Neural cell (in vitro differentiated cells): ENCODE results near the gene PRKD1. TPM values are rescaled to one million over a fixed set of nuclear protein-coding genes. Genes with fewer than 3 reads are reported as not detected.

ENCODE experiments used
- H2AFZ ChIP-seq: fragments of 200-600, 300-800 bp; sonication (generic), shearing (Covaris generic); 2 replicates; pipeline ENCODE4 v1.6.0; 2014; ENCODE audit warnings: low read depth, mild to moderate bottlenecking, antibody characterized with exemption, low read length, moderate library complexity
- H3F3A ChIP-seq: fragments of 200-600 bp; shearing (Covaris generic); 2 replicates; pipeline ENCODE4 v1.6.1; 2016; ENCODE audit warnings: mild to moderate bottlenecking, moderate library complexity, mixed read lengths, antibody characterized with exemption, low read length; ENCODE audit not compliant: insufficient read depth, poor library complexity, severe bottlenecking
- H3K27ac ChIP-seq: fragments of 200-600, 300-800 bp; sonication (generic), shearing (Covaris generic); 2 replicates; pipeline ENCODE4 v1.5.1; 2014; ENCODE audit warnings: mild to moderate bottlenecking, low read length, moderate library complexity
- H3K27me3 ChIP-seq: fragments of 300-800, 200-600 bp; sonication (generic), shearing (Covaris generic); 2 replicates; pipeline ENCODE4 v1.6.0; 2014; ENCODE audit warnings: mild to moderate bottlenecking, low read depth, low read length, moderate library complexity; ENCODE audit not compliant: insufficient read depth
- H3K36me3 ChIP-seq: fragments of 300-800, 200-600 bp; sonication (generic), shearing (Covaris generic); 2 replicates; pipeline ENCODE4 v1.5.1; 2014; ENCODE audit warnings: mild to moderate bottlenecking, antibody characterized with exemption, low read length, moderate library complexity; ENCODE audit not compliant: insufficient read depth
- H3K4me2 ChIP-seq: fragments of 300-800, 200-600 bp; sonication (generic), shearing (Covaris generic); 2 replicates; pipeline ENCODE4 v1.6.0; 2014; ENCODE audit warnings: mild to moderate bottlenecking, low read length
- H3K4me3 ChIP-seq: fragments of 300-800, 200-600 bp; sonication (generic), shearing (Covaris generic); 2 replicates; pipeline ENCODE4 v1.5.1; 2014; ENCODE audit warnings: mild to moderate bottlenecking, low read length, moderate library complexity
- H3K79me2 ChIP-seq: fragments of 200-600 bp; shearing (Covaris generic); replicated peaks from 2 replicates; pipeline ENCODE4 v1.6.0; 2014; ENCODE audit warnings: mild to moderate bottlenecking, low read length, moderate library complexity; ENCODE audit not compliant: insufficient read depth
- H3K9ac ChIP-seq: fragments of 300-800, 200-600 bp; sonication (generic), shearing (Covaris generic); 2 replicates; pipeline ENCODE4 v1.6.1; 2016; ENCODE audit warnings: mild to moderate bottlenecking, low read length, mixed read lengths
- H3K9me2 ChIP-seq: fragments of 200-600 bp; shearing (Covaris generic); 2 replicates; pipeline ENCODE4 v1.6.1; 2016; ENCODE audit warnings: mild to moderate bottlenecking, low read length, mixed read lengths; ENCODE audit not compliant: insufficient read depth
- H3K9me3 ChIP-seq: fragments of 200-600, 300-800 bp; sonication (generic), shearing (Covaris generic); 2 replicates; pipeline ENCODE4 v1.6.1; 2016; ENCODE audit warnings: mild to moderate bottlenecking, mixed run types, low read length, moderate library complexity, mixed read lengths
- H4K20me1 ChIP-seq: fragments of 200-600 bp; shearing (Covaris generic); 2 replicates; pipeline ENCODE4 v1.6.1; 2016; ENCODE audit warnings: mild to moderate bottlenecking, mixed run types; ENCODE audit not compliant: insufficient read depth
- CTCF ChIP-seq: fragments of 450-650 bp; IDR thresholded peaks from 2 replicates; pipeline ENCODE4 v1.5.1; 2014; ENCODE audit warnings: antibody characterized with exemption, mild to moderate bottlenecking, moderate library complexity; ENCODE audit not compliant: poor library complexity, severe bottlenecking
- EP300 ChIP-seq: fragments of 450-650 bp; conservative IDR thresholded peaks from 2 replicates; pipeline ENCODE4 v1.6.1; 2014; ENCODE audit warnings: antibody characterized with exemption, mild to moderate bottlenecking, moderate library complexity; ENCODE audit not compliant: poor library complexity, severe bottlenecking
- EZH2 ChIP-seq: fragments of 200-600, 300-800 bp; shearing (Covaris generic), sonication (generic); IDR thresholded peaks from 2 replicates; pipeline ENCODE4 v1.6.1; 2014; ENCODE audit warnings: antibody characterized with exemption, low read length, borderline replicate concordance, mild to moderate bottlenecking; ENCODE audit not compliant: insufficient read depth, poor library complexity, severe bottlenecking
- MXI1 ChIP-seq: fragments of 450-650 bp; conservative IDR thresholded peaks from 2 replicates; pipeline ENCODE4 v1.6.1; 2014; ENCODE audit warnings: antibody characterized with exemption, mild to moderate bottlenecking; ENCODE audit not compliant: poor library complexity, severe bottlenecking
- POLR2AphosphoS5 ChIP-seq: IDR thresholded peaks from 2 replicates; pipeline ENCODE4 v1.6.1; 2012
- RAD21 ChIP-seq: fragments of 450-650 bp; conservative IDR thresholded peaks from 2 replicates; pipeline ENCODE4 v1.6.1; 2014; ENCODE audit warnings: antibody characterized with exemption, mild to moderate bottlenecking, moderate library complexity
- REST ChIP-seq: IDR thresholded peaks from 2 replicates; pipeline ENCODE4 v1.6.1; 2012; ENCODE audit warnings: borderline replicate concordance
- SMC3 ChIP-seq: fragments of 450-650 bp; conservative IDR thresholded peaks from 2 replicates; pipeline ENCODE4 v1.6.1; 2014; ENCODE audit warnings: antibody characterized with exemption, mild to moderate bottlenecking, moderate library complexity; ENCODE audit not compliant: poor library complexity
- TAF1 ChIP-seq: IDR thresholded peaks from 2 replicates; pipeline ENCODE4 v1.6.1; 2012; ENCODE audit warnings: low read depth
- polyA plus RNA-seq: library from polyadenylated mRNA; depleted of rRNA; stranded (reverse); fragments of >200 nt; gene quantifications from 2 replicates; pipeline ENCODE4 v1.2.3, GENCODE V29; 2014

Gene PRKD1
- polyA plus RNA-seq, 1 donor from 2014 or later = 9.6 TPM

- no peaks in the 10 kb centered on the region for H3K79me2 ChIP-seq
- no peak overlapping the region for H3K9ac ChIP-seq
- no peaks in the 10 kb centered on the region for H3K9me3 ChIP-seq
- no peaks in the 10 kb centered on the region for H3K27me3 ChIP-seq
- no peaks in the 10 kb centered on the region for H3K36me3 ChIP-seq
- no peak overlapping the region for H3K4me3 ChIP-seq
- H3K27ac ChIP-seq = no peak overlapping the region
- no peak overlapping the region for H3K4me2 ChIP-seq
- no peaks in the 10 kb centered on the region for H3F3A ChIP-seq
- no peaks in the 10 kb centered on the region for H3K9me2 ChIP-seq
- H4K20me1 ChIP-seq = no peaks in the 10 kb centered on the region
- no peak for TF ChIP-seq TAF1
- no peak for TF ChIP-seq CTCF
- TF ChIP-seq EZH2 = no peak
- no peak for TF ChIP-seq EP300
- no peak for TF ChIP-seq SMC3
- H2AFZ ChIP-seq = no peak overlapping the region
Measured at GRCh38 chr14:29545714-29546113, 381.9 kb downstream of the PRKD1 start.

- no peak overlapping the region for H2AFZ ChIP-seq
- H3K4me3 ChIP-seq = no peak overlapping the region
- no peak for TF ChIP-seq EZH2
- TF ChIP-seq POLR2AphosphoS5 = no peak
- TF ChIP-seq REST = no peak
- no peak for TF ChIP-seq EP300
- peak; percentile 77 for TF ChIP-seq RAD21
- TF ChIP-seq TAF1 = no peak
- peak; percentile 83 for TF ChIP-seq SMC3
- TF ChIP-seq MXI1 = no peak
- TF ChIP-seq CTCF = peak; percentile 70
Measured at GRCh38 chr14:29536886-29537511, 390.6 kb downstream of the PRKD1 start.

More at GRCh38 chr14:29536886-29537511, 390.6 kb downstream of the PRKD1 start:
- Histone ChIP-seq H3K9me2 (no peaks in the 10 kb centered on the region), H3K4me2 (no peak overlapping the region), H3K36me3 (no peaks in the 10 kb centered on the region), H3K9ac (no peak overlapping the region), H3K79me2 (peaks cover 28% of the 10 kb centered on the region), H3K9me3 (no peaks in the 10 kb centered on the region), H3K27me3 (no peaks in the 10 kb centered on the region), H3F3A (no peaks in the 10 kb centered on the region), H3K27ac (no peak overlapping the region), H4K20me1 (no peaks in the 10 kb centered on the region)
